Nephron (organoid): ENCODE measurements around the gene RAD51C.

ENCODE experiments used
- H3K27ac Mint-ChIP-seq, 3 experiments: 2 replicates each; pipeline ENCODE4 v1.8.0; 2020; ENCODE audit warnings: mixed read lengths in 3 of 3, mild to moderate bottlenecking in 2 of 3, moderate library complexity in 1 of 3
- H3K27me3 Mint-ChIP-seq: 2 replicates; pipeline ENCODE4 v1.8.0; 2021; ENCODE audit warnings: low read depth, mild to moderate bottlenecking, moderate library complexity, mixed read lengths
- H3K36me3 Mint-ChIP-seq: 2 replicates; pipeline ENCODE4 v1.8.0; 2020; ENCODE audit warnings: low read depth, mixed read lengths
- H3K4me1 Mint-ChIP-seq: 2 replicates; pipeline ENCODE4 v1.8.0; 2020; ENCODE audit warnings: mixed read lengths
- H3K4me3 Mint-ChIP-seq, 3 experiments: 2 replicates each; pipeline ENCODE4 v1.8.0; 2020; ENCODE audit warnings: mild to moderate bottlenecking in 3 of 3, mixed read lengths in 3 of 3, moderate library complexity in 2 of 3
- H3K9me3 Mint-ChIP-seq: 2 replicates; pipeline ENCODE4 v1.8.0; 2020; ENCODE audit warnings: mixed read lengths
- CTCF ChIP-seq, 3 experiments: fragments of 200-600 bp; sonication (generic); IDR thresholded peaks; one replicate each; pipeline ENCODE4 v1.5.0; 2021; ENCODE audit warnings: antibody characterized with exemption in 3 of 3; ENCODE audit not compliant: unreplicated experiment in 3 of 3

Gene RAD51C

GRCh38 chr17:58753026-58753425, 60.6 kb downstream of the RAD51C start:
- Mint-ChIP-seq H3K4me1 (peaks cover 9% of the 10 kb centered on the region), H3K27me3 (peaks cover 11% of the 10 kb centered on the region), H3K9me3 (no peaks in the 10 kb centered on the region), H3K27ac (no peak overlapping the region), H3K4me3 (no peak overlapping the region), H3K36me3 (no peaks in the 10 kb centered on the region)
- TF ChIP-seq CTCF (IDR thresholded peaks at IDR 0.05; ENCODE audit: unreplicated experiment in 3 of 3), result no peak

GRCh38 chr17:58755269-58755576, 62.8 kb downstream of the RAD51C start:
- Mint-ChIP-seq H3K27ac (no peak overlapping the region), H3K4me3 (peak overlapping the region; percentile 77 to 87 (median 78)), H3K9me3 (no peaks in the 10 kb centered on the region), H3K36me3 (no peaks in the 10 kb centered on the region), H3K27me3 (peaks cover 11% of the 10 kb centered on the region), H3K4me1 (peaks cover 12% of the 10 kb centered on the region)
- no peak for TF ChIP-seq CTCF (IDR thresholded peaks at IDR 0.05; ENCODE audit: unreplicated experiment in 3 of 3)

GRCh38 chr17:58755577-58756245, 63.3 kb downstream of the RAD51C start, which contains the start of gene PPM1E:
Gene PPM1E (plus strand): TSS chr17:58755854.
- Mint-ChIP-seq H3K27ac (peak within 1 kb of the TSS in 1 of 3 experiments; percentile 2), H3K9me3 (no peaks in the 10 kb centered on the region), H3K4me3 (peak within 1 kb of the TSS; percentile 92 to 97 (median 96)), H3K36me3 (no peaks in the 10 kb centered on the region), H3K27me3 (peaks cover 9% of the 10 kb centered on the region), H3K4me1 (peaks cover 16% of the 10 kb centered on the region)
- TF ChIP-seq CTCF (IDR thresholded peaks at IDR 0.05; ENCODE audit: unreplicated experiment in 3 of 3), result no peak

- Mint-ChIP-seq H3K4me3 (peak overlapping the region; percentile 92 to 97 (median 96)), H3K27ac (peak overlapping the region in 1 of 3 experiments; percentile 2), H3K27me3 (peaks cover 6% of the 10 kb centered on the region), H3K9me3 (no peaks in the 10 kb centered on the region), H3K36me3 (no peaks in the 10 kb centered on the region), H3K4me1 (peaks cover 16% of the 10 kb centered on the region)
- no peak for TF ChIP-seq CTCF (IDR thresholded peaks at IDR 0.05; ENCODE audit: unreplicated experiment in 3 of 3)
These were observed 64.1 kb downstream of the RAD51C start for GRCh38 chr17:58756246-58757161.

GRCh38 chr17:58757162-58757613, 64.8 kb downstream of the RAD51C start:
- Mint-ChIP-seq H3K36me3 (no peaks in the 10 kb centered on the region), H3K4me1 (peaks cover 16% of the 10 kb centered on the region), H3K9me3 (no peaks in the 10 kb centered on the region), H3K27me3 (peaks cover 6% of the 10 kb centered on the region), H3K27ac (no peak overlapping the region), H3K4me3 (peak overlapping the region; percentile 92 to 97 (median 96))
- TF ChIP-seq CTCF (IDR thresholded peaks at IDR 0.05; ENCODE audit: unreplicated experiment in 3 of 3), result no peak
